Colonic mucosa (tissue), 4 donors: Measurements from ENCODE around the gene SLC41A3. TPM values are rescaled to one million over a fixed set of nuclear protein-coding genes. Genes with fewer than 3 reads are reported as not detected.

Experiments
- DNase-seq: peaks from one replicate; pipeline ENCODE4 v3.0.0-alpha.2; 2020
- H3K27ac ChIP-seq: fragments of 200-600 bp; one replicate; pipeline ENCODE4 v1.8.0; 2021
- H3K27me3 ChIP-seq: fragments of 200-600 bp; one replicate; pipeline ENCODE4 v1.8.0; 2021
- H3K36me3 ChIP-seq: fragments of 200-600 bp; one replicate; pipeline ENCODE4 v1.8.0; 2021
- H3K4me1 ChIP-seq: fragments of 200-600 bp; one replicate; pipeline ENCODE4 v1.8.0; 2021; ENCODE audit warnings: mild to moderate bottlenecking
- H3K4me3 ChIP-seq: fragments of 200-600 bp; one replicate; pipeline ENCODE4 v1.8.0; 2021
- H3K9ac ChIP-seq, 2 donors: one replicate each; pipeline ENCODE4 v1.7.0; 2013; ENCODE audit warnings: control low read depth in 2 of 2, low read depth in 2 of 2, low read length in 2 of 2
- H3K9me3 ChIP-seq: fragments of 200-600 bp; one replicate; pipeline ENCODE4 v1.8.0; 2021
- intact Hi-C: fragments of 100-400 bp; cut with DNase I; formaldehyde crosslinking; loops from one replicate; pipeline ENCODE4 v1.14.1; 2022
- total RNA-seq, 2 donors: library from RNA; stranded (reverse); fragmentation: NEBNext Ultra II Directional in 1 of 2; extraction: Animal tissue kit (Norgen Biotek cat#: 25700) in 1 of 2; gene quantifications; one replicate each; pipeline ENCODE4 v1.2.1, GENCODE V29; 2021
- TF ChIP-seq, protein P1 (sequence below): fragments of 200-600 bp; IDR thresholded peaks from one replicate; pipeline ENCODE4 v1.8.0; 2022; ENCODE audit warnings: antibody characterized with exemption, mild to moderate bottlenecking
- donor health status: healthy.
- donor health status: DM: no; HTN: no; CAD: no.
- donor health status: DM: no; HTN: no; CAD: no.

SLC41A3 gene
- total RNA-seq, 2 donors from 2014 or later = 27.6 to 33.1 TPM

DNA sequence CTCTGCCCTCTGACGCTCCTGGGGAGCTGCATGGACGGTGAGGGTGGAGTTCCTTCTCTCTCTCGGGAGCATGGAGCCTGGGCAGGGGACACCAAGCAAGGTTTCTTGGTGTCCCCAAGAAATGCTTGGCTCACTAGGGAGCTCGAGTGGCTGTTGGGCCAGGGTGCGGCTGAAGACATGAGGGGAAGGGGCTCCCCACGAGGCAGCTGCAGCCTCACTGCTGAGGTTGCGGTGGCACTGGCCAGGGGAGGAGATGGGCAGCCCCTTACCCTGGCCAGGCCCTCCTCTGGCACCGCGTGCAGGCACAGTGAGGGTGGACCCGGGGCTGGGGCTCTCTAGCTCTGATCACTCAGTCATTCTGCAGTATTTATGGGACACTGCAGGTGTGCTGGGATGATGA, 43.5 kb upstream of the SLC41A3 start:
- H3K9me3 ChIP-seq = no peaks in the 10 kb centered on the region
- intact Hi-C loops = no loop called here
- no peak overlapping the region for H3K27ac ChIP-seq
- TF ChIP-seq, protein P1, sequence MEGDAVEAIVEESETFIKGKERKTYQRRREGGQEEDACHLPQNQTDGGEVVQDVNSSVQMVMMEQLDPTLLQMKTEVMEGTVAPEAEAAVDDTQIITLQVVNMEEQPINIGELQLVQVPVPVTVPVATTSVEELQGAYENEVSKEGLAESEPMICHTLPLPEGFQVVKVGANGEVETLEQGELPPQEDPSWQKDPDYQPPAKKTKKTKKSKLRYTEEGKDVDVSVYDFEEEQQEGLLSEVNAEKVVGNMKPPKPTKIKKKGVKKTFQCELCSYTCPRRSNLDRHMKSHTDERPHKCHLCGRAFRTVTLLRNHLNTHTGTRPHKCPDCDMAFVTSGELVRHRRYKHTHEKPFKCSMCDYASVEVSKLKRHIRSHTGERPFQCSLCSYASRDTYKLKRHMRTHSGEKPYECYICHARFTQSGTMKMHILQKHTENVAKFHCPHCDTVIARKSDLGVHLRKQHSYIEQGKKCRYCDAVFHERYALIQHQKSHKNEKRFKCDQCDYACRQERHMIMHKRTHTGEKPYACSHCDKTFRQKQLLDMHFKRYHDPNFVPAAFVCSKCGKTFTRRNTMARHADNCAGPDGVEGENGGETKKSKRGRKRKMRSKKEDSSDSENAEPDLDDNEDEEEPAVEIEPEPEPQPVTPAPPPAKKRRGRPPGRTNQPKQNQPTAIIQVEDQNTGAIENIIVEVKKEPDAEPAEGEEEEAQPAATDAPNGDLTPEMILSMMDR = no peak
- no peaks in the 10 kb centered on the region for H3K27me3 ChIP-seq
- no peak overlapping the region for H3K4me3 ChIP-seq
- H3K36me3 ChIP-seq = no peaks in the 10 kb centered on the region
- peak; percentile 13 for DNase-seq
- no peaks in the 10 kb centered on the region for H3K4me1 ChIP-seq
- no peak overlapping the region for H3K9ac ChIP-seq

DNA sequence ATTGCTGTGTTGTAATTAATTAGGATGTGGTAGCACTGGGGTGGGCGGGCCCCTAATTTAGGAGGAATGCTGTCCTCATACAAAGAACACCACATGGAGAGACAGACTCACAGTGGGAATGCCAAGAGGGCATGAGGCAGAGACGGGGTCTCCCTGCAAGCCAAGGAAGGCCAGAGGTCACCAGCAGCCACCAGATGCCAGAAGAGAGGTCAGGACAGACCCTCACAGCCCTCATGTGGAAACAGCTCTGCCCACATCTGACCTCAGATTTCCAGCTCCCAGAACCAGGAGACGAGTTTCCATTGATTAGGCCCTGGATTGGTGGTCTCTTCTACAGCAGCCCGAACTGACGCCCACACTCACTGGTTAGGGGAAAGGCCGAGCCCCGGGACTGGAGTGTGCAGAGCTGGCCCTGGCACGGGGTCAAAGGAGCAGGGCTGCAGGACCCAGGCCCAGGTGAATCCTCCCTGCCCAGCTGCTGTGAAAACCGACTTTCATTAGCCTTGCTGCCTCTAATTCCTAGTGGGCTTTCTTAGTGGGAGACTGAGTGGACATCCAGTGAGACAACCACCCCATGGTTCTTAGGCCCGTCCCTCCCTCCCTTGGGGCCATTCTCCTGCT, 43.0 kb upstream of the SLC41A3 start:
- TF ChIP-seq, protein P1 = no peak
- H3K36me3 ChIP-seq = no peaks in the 10 kb centered on the region
- H3K9ac ChIP-seq = no peak overlapping the region
- intact Hi-C loops = no loop called here
- no peaks in the 10 kb centered on the region for H3K27me3 ChIP-seq
- H3K9me3 ChIP-seq = no peaks in the 10 kb centered on the region
- H3K4me1 ChIP-seq = no peaks in the 10 kb centered on the region
- no peak overlapping the region for H3K27ac ChIP-seq
- DNase-seq = peak; percentile 10
- no peak overlapping the region for H3K4me3 ChIP-seq

DNA sequence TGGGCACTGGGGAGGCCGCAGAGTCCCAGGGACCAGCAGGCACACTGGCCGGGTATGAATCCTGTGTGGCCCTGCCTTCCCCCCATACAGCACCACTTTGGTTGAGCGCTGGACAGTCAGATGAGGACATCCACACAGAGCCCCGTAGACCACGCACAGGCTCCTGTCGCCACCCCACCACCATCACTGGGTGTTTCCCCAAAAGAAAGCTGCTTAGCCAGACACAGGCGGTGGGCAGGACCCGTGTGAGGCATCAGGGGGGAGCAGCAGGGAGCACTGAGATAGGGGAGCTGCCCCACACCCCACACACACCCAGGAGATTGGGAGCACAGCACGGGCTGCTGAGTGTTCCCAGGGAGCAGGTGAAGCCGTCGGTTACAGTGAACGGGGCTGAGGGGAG, 42.4 kb upstream of the SLC41A3 start:
- no peaks in the 10 kb centered on the region for H3K9me3 ChIP-seq
- no peak overlapping the region for H3K9ac ChIP-seq
- H3K36me3 ChIP-seq = no peaks in the 10 kb centered on the region
- H3K27ac ChIP-seq = no peak overlapping the region
- intact Hi-C loops = no loop called here
- TF ChIP-seq, protein P1 = no peak
- no peaks in the 10 kb centered on the region for H3K4me1 ChIP-seq
- H3K27me3 ChIP-seq = no peaks in the 10 kb centered on the region
- no peak overlapping the region for H3K4me3 ChIP-seq
- peak; percentile 5 for DNase-seq

DNA sequence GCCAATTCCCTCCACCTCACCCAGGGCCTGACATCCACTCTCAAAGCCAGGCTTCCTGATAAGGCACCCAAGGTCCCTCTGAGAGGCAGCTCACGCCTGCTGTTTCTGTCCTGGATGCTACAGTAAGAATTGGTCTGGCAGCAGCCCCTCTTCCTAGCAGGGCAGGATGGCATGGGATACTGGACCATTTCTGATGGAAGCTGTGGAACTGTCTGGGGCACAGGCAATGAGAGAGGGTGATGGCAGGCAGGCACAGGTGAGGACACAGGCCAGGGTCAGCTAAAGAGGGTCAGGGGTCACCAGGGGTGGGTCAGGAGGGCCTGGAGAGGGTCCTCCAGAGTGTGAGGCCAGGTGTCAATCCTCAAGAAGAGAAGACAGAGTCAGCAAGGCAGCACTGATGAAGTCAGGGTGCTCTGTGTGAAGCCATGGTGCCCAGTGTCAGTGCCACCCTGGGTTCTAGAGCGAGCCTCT, 41.9 kb upstream of the SLC41A3 start:
- Histone ChIP-seq H3K9ac (no peak overlapping the region), H3K27ac (no peak overlapping the region), H3K27me3 (no peaks in the 10 kb centered on the region), H3K9me3 (no peaks in the 10 kb centered on the region), H3K36me3 (no peaks in the 10 kb centered on the region), H3K4me1 (no peaks in the 10 kb centered on the region), H3K4me3 (no peak overlapping the region)
- intact Hi-C loops = no loop called here
- peak; percentile 5 for DNase-seq
- TF ChIP-seq, protein P1 = no peak

DNA sequence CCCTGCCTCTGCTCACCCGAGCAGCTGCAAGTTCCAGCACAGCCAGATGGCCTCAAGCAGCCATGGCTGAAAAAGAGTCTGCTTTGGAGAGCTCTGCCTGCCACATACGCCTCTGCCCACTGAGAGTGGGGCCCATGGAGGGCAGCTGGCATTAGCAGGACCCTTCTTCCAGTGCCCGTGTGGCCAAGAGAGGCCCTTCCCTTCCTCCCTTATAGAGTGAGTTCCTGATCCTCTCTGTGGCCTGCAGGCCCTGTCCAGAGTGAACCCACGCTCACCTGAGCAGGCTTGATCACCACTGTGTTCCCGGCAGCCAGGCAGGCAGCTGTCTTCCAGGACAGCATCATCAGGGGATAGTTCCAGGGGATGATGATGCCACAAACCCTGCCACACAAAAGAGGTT, 41.4 kb upstream of the SLC41A3 start:
- Histone ChIP-seq H3K9ac (no peak overlapping the region), H3K9me3 (no peaks in the 10 kb centered on the region), H3K27ac (no peak overlapping the region), H3K36me3 (no peaks in the 10 kb centered on the region), H3K4me1 (no peaks in the 10 kb centered on the region), H3K27me3 (no peaks in the 10 kb centered on the region), H3K4me3 (no peak overlapping the region)
- TF ChIP-seq, protein P1 = no peak
- peak; percentile 10 for DNase-seq
- intact Hi-C loops = no loop called here
